ENCODE data around the gene OR10R2.

GRCh38 chr1:158461534-158461933 is 10.5 kb upstream of the OR10R2 start, which contains the start of gene OR10K1:
- TF ChIP-seq, protein P1, sequence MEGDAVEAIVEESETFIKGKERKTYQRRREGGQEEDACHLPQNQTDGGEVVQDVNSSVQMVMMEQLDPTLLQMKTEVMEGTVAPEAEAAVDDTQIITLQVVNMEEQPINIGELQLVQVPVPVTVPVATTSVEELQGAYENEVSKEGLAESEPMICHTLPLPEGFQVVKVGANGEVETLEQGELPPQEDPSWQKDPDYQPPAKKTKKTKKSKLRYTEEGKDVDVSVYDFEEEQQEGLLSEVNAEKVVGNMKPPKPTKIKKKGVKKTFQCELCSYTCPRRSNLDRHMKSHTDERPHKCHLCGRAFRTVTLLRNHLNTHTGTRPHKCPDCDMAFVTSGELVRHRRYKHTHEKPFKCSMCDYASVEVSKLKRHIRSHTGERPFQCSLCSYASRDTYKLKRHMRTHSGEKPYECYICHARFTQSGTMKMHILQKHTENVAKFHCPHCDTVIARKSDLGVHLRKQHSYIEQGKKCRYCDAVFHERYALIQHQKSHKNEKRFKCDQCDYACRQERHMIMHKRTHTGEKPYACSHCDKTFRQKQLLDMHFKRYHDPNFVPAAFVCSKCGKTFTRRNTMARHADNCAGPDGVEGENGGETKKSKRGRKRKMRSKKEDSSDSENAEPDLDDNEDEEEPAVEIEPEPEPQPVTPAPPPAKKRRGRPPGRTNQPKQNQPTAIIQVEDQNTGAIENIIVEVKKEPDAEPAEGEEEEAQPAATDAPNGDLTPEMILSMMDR (IDR thresholded peaks at IDR 0.05) = no peak
- no peak for TF ChIP-seq POLR2A (IDR thresholded peaks at IDR 0.05)
